ENCODE data around the gene CARD19. TPM values are rescaled to one million over a fixed set of nuclear protein-coding genes. Genes with fewer than 3 reads are reported as not detected.

The CARD19 gene
- total RNA-seq, 3 donors from 2014 or later = 59.0 to 79.3 (median 62.1) TPM

DNA sequence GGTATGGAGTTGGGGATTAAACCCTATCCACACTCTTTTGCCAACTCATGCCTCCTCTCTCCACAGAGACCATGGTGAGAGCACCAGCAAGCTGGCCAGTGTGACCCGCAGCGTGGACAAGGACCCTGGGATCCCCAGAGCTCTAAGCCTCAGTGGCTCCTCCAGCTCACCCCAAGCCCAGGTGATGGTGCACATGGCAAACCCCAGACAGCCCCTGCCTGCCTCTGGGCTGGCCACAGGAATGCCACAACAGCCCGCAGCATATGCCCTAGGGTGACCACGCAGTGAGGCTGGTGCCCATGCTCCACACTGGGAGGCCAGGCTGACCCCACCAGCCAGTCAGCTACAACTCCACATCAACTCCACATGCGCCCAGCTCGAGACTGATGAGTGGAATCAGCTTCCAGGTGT, 11.5 kb upstream of the CARD19 start:
- peak in 1 of 2 donors; percentile 40 for DNase-seq (ENCODE audit: low spot score in 2 of 2)
- no peaks in the 10 kb centered on the region for H3K27me3 ChIP-seq

DNA sequence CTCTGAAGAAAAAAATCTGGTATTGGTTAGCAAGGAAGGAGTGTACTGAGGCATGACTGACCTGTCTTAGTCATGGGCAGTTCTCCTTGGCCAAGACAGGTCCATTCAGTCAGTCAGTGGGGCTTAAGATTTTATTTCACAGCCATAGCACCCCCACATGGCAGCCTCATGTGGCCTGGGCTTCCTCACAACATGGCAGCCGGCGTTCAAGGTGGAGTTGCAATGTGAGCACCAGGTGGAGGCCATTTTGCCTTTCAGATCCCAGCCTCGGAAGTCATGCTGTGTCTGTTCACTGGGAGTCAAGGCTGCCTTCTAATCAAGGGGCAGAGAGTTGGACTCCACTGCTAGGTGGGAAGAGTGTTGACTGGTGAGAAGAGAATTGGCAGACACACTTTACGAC, 10.3 kb upstream of the CARD19 start:
- Histone ChIP-seq H3K4me3 (no peak overlapping the region), H3K27me3 (no peaks in the 10 kb centered on the region), H3K9me3 (no peaks in the 10 kb centered on the region), H3K27ac (no peak overlapping the region), H3K36me3 (no peaks in the 10 kb centered on the region), H3K4me1 (no peaks in the 10 kb centered on the region)
- TF ChIP-seq, protein P1, sequence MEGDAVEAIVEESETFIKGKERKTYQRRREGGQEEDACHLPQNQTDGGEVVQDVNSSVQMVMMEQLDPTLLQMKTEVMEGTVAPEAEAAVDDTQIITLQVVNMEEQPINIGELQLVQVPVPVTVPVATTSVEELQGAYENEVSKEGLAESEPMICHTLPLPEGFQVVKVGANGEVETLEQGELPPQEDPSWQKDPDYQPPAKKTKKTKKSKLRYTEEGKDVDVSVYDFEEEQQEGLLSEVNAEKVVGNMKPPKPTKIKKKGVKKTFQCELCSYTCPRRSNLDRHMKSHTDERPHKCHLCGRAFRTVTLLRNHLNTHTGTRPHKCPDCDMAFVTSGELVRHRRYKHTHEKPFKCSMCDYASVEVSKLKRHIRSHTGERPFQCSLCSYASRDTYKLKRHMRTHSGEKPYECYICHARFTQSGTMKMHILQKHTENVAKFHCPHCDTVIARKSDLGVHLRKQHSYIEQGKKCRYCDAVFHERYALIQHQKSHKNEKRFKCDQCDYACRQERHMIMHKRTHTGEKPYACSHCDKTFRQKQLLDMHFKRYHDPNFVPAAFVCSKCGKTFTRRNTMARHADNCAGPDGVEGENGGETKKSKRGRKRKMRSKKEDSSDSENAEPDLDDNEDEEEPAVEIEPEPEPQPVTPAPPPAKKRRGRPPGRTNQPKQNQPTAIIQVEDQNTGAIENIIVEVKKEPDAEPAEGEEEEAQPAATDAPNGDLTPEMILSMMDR (IDR thresholded peaks at IDR 0.05) = no peak
- TF ChIP-seq POLR2A (IDR thresholded peaks at IDR 0.05) (no peak), POLR2AphosphoS5 (IDR thresholded peaks at IDR 0.05) (no peak)
- peak in 1 of 2 donors; percentile 31 for DNase-seq (ENCODE audit: low spot score in 2 of 2)
- intact Hi-C loops (cut with DNase I; ENCODE audit: low total_unique reads) = no loop called here

More for the DNA sequence above, 11.5 kb upstream of the CARD19 start:
- H3K4me3 ChIP-seq = no peak overlapping the region
- no peaks in the 10 kb centered on the region for H3K9me3 ChIP-seq
- no peaks in the 10 kb centered on the region for H3K4me1 ChIP-seq
- intact Hi-C loops (cut with DNase I; ENCODE audit: low total_unique reads) = no loop called here
- no peak for TF ChIP-seq POLR2AphosphoS5 (IDR thresholded peaks at IDR 0.05)
- no peak for TF ChIP-seq POLR2A (IDR thresholded peaks at IDR 0.05)
- TF ChIP-seq, protein P1 (IDR thresholded peaks at IDR 0.05) = no peak
- H3K27ac ChIP-seq = no peak overlapping the region
- H3K36me3 ChIP-seq = no peaks in the 10 kb centered on the region

DNA sequence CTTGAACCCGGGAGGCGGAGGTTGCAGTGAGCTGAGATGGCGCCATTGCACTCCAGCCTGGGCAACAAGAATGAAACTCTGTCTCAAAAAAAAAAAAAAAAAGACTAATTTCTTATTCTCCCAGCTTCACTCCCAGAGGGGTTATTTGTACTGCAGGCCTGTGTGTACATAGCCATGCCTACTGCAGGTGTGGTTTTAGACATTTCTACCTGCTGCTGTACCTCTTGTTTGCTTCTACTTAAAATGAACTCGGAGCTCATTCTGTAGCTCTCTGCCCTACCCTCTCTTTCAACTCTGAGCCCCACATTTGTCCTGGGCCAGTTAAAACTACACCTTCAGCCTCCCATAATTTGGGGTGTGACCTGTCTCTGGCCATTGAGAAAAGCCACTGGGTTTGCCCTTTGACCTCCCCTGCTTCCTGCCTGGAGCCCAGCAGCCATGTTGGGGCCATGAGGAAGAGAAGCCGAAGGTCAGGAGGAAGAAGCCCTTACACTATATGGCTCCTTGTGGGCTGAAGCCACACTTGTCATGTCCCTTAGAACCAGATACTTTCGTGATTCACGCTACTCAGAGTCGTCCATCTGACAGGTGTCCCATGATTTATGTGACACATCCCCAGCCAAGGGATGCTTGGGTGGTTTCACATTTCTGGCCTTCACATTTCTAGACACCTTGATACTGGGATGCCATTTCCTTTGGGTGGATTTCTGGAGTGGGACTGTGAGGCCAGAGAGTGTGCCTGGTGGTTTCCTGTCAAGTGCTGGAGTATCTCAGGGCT, 9.4 kb upstream of the CARD19 start:
- Histone ChIP-seq H3K9me3 (peaks cover 3 to 7% of the 10 kb centered on the region in 2 donors), H3K27me3 (no peaks in the 10 kb centered on the region), H3K4me1 (no peaks in the 10 kb centered on the region), H3K4me3 (no peak overlapping the region), H3K36me3 (no peaks in the 10 kb centered on the region), H3K27ac (peak overlapping the region; percentile 14 to 33)
- peak in 1 of 2 donors; percentile 19 for DNase-seq (ENCODE audit: low spot score in 2 of 2)
- TF ChIP-seq, protein P1 (IDR thresholded peaks at IDR 0.05) = no peak
- TF ChIP-seq POLR2AphosphoS5 (IDR thresholded peaks at IDR 0.05) = no peak
- no peak for TF ChIP-seq POLR2A (IDR thresholded peaks at IDR 0.05)
- intact Hi-C loops (cut with DNase I; ENCODE audit: low total_unique reads) = no loop called here

DNA sequence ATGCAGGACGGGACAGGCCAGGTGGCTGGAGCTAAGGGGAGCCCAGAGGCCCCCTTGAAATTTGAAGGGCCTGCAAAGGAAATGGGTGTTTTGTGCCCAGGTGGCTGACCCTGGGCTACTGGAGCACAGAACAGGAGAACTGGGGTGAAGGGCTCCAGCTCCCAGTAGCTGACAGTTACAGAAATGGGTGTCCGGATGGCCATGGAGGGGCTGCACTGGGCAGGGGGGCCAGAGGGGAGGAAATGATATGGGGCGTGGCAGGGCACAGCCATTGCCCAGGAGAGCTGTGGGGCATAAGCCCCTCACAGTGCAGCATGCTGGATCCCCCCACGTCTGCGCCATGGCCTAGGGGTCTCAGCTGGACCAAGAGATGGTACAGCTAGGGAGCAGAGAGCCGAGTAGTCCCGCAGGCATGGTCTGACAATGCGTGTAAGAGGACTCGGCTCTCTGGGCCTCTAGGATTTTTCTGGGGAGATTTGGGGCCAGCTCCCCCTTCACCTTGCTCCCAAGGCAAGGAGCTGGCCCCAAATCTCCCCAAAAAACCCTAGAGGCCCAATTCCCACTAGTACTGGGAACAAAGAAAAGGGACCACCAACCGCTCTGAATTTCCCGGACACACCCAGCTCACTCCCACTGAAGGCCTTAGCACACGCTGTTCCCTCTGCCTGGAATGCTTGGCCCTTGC, 7.9 kb upstream of the CARD19 start:
- no peaks in the 10 kb centered on the region for H3K27me3 ChIP-seq
- H3K9me3 ChIP-seq = peaks cover 5 to 13% of the 10 kb centered on the region in 2 donors
- TF ChIP-seq POLR2AphosphoS5 (IDR thresholded peaks at IDR 0.05) = no peak
- TF ChIP-seq POLR2A (IDR thresholded peaks at IDR 0.05) = no peak
- TF ChIP-seq, protein P1 (IDR thresholded peaks at IDR 0.05) = no peak
- peak in 1 of 2 donors; percentile 31 for DNase-seq (ENCODE audit: low spot score in 2 of 2)
- no peaks in the 10 kb centered on the region for H3K4me1 ChIP-seq
- no peak overlapping the region for H3K4me3 ChIP-seq
- no peak overlapping the region for H3K27ac ChIP-seq
- no peaks in the 10 kb centered on the region for H3K36me3 ChIP-seq
- intact Hi-C loops (cut with DNase I; ENCODE audit: low total_unique reads) = no loop called here

DNA sequence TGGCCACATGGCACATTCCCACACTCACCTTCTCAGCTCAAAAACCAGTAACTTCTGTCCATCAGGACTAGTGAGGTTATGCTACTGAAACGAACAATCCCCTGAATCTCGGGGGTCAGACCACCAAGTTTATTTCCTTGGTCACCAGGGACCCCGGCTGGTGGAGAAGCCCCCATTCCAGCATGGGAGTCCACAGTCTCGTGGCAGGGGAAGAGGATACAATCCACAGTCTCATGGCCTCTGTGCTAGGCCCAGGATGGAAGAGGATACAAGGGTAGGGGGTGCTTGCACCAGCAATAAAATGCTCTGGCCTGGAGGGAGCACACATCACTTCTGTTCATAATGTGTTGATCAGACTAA, 7.4 kb upstream of the CARD19 start:
- intact Hi-C loops (cut with DNase I; ENCODE audit: low total_unique reads) = no loop called here
- Histone ChIP-seq H3K4me3 (no peak overlapping the region), H3K9me3 (peaks cover 5 to 13% of the 10 kb centered on the region in 2 donors), H3K36me3 (no peaks in the 10 kb centered on the region), H3K4me1 (no peaks in the 10 kb centered on the region), H3K27me3 (no peaks in the 10 kb centered on the region), H3K27ac (no peak overlapping the region)
- TF ChIP-seq POLR2A (IDR thresholded peaks at IDR 0.05) = no peak
- TF ChIP-seq, protein P1 (IDR thresholded peaks at IDR 0.05) = no peak
- TF ChIP-seq POLR2AphosphoS5 (IDR thresholded peaks at IDR 0.05) = no peak
- peak in 1 of 2 donors; percentile 20 for DNase-seq (ENCODE audit: low spot score in 2 of 2)

Data from breast epithelium (tissue), 4 donors.